ENCODE results near the gene GRB14. TPM values are rescaled to one million over a fixed set of nuclear protein-coding genes. Genes with fewer than 3 reads are reported as not detected.

GRB14 gene
- polyA plus RNA-seq, 1 of the 3 experiments (the other 2 are of a cell fraction): 3.9 TPM

GRCh38 chr2:164651361-164651760 is 30.1 kb upstream of the GRB14 start:
- POLR2A ChIA-PET: no interaction called here
- DNase-seq: no peak
- no peaks in the 10 kb centered on the region; a peak in 1 of 4 replicates for H3K4me1 ChIP-seq (ENCODE audit: control insufficient read depth in 1 of 2, insufficient read depth in 2 of 2, low read depth in 1 of 2, low read length in 1 of 2)
- no peak overlapping the region for H2AFZ ChIP-seq (ENCODE audit: low read depth)
- no peak overlapping the region for H3K4me3 ChIP-seq (ENCODE audit: low read depth in 2 of 2, low read length in 1 of 2)
- H3K9me3 ChIP-seq: peaks cover 18% of the 10 kb centered on the region; the same call in 1 of the 2 replicates
- H3K9me2 ChIP-seq: no peaks in the 10 kb centered on the region
- no peaks in the 10 kb centered on the region for H3K27me3 ChIP-seq (ENCODE audit: insufficient read depth)
- H3K79me2 ChIP-seq (ENCODE audit: insufficient read depth): no peaks in the 10 kb centered on the region
- H3K4me2 ChIP-seq: no peak overlapping the region
- H3K27ac ChIP-seq (ENCODE audit: low read depth in 2 of 2, low read length in 1 of 2): no peak overlapping the region
- CTCF ChIA-PET: no interaction called here
- WGBS (ENCODE audit: low lambda C conversion rate): 100% methylated on average over 1 of the region's 1 CpG
- H3K9ac ChIP-seq: no peak overlapping the region
- H4K20me1 ChIP-seq (ENCODE audit: insufficient read depth): no peaks in the 10 kb centered on the region
- TF ChIP-seq, protein P1, sequence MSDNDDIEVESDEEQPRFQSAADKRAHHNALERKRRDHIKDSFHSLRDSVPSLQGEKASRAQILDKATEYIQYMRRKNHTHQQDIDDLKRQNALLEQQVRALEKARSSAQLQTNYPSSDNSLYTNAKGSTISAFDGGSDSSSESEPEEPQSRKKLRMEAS (IDR thresholded peaks at IDR 0.05; ENCODE audit: low read depth): no peak
- TF ChIP-seq TAF1 (IDR thresholded peaks at IDR 0.05; ENCODE audit: borderline replicate concordance, low read depth, low read length) (no peak), POLR2AphosphoS5 (IDR thresholded peaks at IDR 0.05; ENCODE audit: low read depth, low read length) (no peak), RCOR1 (IDR thresholded peaks at IDR 0.05; ENCODE audit: low read length) (no peak), FOXM1 (IDR thresholded peaks at IDR 0.05; ENCODE audit: low read depth) (no peak), TEAD4 (IDR thresholded peaks at IDR 0.05; ENCODE audit: borderline replicate concordance, insufficient read depth) (no peak), GABPA (IDR thresholded peaks at IDR 0.05; ENCODE audit: low read depth) (no peak)
- TF ChIP-seq, protein P2, sequence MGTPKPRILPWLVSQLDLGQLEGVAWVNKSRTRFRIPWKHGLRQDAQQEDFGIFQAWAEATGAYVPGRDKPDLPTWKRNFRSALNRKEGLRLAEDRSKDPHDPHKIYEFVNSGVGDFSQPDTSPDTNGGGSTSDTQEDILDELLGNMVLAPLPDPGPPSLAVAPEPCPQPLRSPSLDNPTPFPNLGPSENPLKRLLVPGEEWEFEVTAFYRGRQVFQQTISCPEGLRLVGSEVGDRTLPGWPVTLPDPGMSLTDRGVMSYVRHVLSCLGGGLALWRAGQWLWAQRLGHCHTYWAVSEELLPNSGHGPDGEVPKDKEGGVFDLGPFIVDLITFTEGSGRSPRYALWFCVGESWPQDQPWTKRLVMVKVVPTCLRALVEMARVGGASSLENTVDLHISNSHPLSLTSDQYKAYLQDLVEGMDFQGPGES (IDR thresholded peaks at IDR 0.05; ENCODE audit: low read depth, low read length): no peak
- TF ChIP-seq, protein P3, sequence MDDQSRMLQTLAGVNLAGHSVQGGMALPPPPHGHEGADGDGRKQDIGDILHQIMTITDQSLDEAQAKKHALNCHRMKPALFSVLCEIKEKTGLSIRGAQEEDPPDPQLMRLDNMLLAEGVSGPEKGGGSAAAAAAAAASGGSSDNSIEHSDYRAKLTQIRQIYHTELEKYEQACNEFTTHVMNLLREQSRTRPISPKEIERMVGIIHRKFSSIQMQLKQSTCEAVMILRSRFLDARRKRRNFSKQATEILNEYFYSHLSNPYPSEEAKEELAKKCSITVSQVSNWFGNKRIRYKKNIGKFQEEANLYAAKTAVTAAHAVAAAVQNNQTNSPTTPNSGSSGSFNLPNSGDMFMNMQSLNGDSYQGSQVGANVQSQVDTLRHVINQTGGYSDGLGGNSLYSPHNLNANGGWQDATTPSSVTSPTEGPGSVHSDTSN (IDR thresholded peaks at IDR 0.05): no peak
- no peaks in the 10 kb centered on the region for H3F3A ChIP-seq (replicated peaks; ENCODE audit: insufficient read depth)
- H3K36me3 ChIP-seq (replicated peaks in 1 of 2; ENCODE audit: control insufficient read depth in 1 of 2, insufficient read depth in 2 of 2, low read length in 1 of 2): no peaks in the 10 kb centered on the region

GRCh38 chr2:164644036-164644700 is 22.9 kb upstream of the GRB14 start:
- H3K36me3 ChIP-seq (replicated peaks in 1 of 2; ENCODE audit: control insufficient read depth in 1 of 2, insufficient read depth in 2 of 2, low read length in 1 of 2): no peaks in the 10 kb centered on the region
- no peak for DNase-seq
- no peak overlapping the region for H3K27ac ChIP-seq (ENCODE audit: low read depth in 2 of 2, low read length in 1 of 2)
- no peaks in the 10 kb centered on the region for H4K20me1 ChIP-seq (ENCODE audit: insufficient read depth)
- peaks cover 4% of the 10 kb centered on the region for H3F3A ChIP-seq (replicated peaks; ENCODE audit: insufficient read depth)
- H3K79me2 ChIP-seq (ENCODE audit: insufficient read depth): no peaks in the 10 kb centered on the region
- ChIA-PET POLR2A (no interaction called here), CTCF (interaction anchor here (0.6 to 1.3 kb wide), 3 partner anchors 17 to 1694 kb away, joined by 3 to 4 read pairs (median 4); no protein-coding TSS in a partner anchor)
- H3K9ac ChIP-seq: no peak overlapping the region
- H3K9me3 ChIP-seq: no peaks in the 10 kb centered on the region; the same call in 1 of the 2 replicates
- H3K4me3 ChIP-seq (ENCODE audit: low read depth in 2 of 2, low read length in 1 of 2): no peak overlapping the region
- H3K4me1 ChIP-seq (ENCODE audit: control insufficient read depth in 1 of 2, insufficient read depth in 2 of 2, low read depth in 1 of 2, low read length in 1 of 2): no peaks in the 10 kb centered on the region
- TF ChIP-seq RCOR1 (IDR thresholded peaks at IDR 0.05; ENCODE audit: low read length) (no peak), NFIC (IDR thresholded peaks at IDR 0.05; ENCODE audit: borderline replicate concordance) (no peak), FOXM1 (IDR thresholded peaks at IDR 0.05; ENCODE audit: low read depth) (no peak), POLR2AphosphoS5 (IDR thresholded peaks at IDR 0.05; ENCODE audit: low read depth, low read length) (no peak), USF2 (IDR thresholded peaks at IDR 0.05; ENCODE audit: borderline replicate concordance, low read depth, low read length) (no peak)
- TF ChIP-seq, protein P1 (IDR thresholded peaks at IDR 0.05; ENCODE audit: low read depth): no peak
- WGBS (ENCODE audit: low lambda C conversion rate): 95% methylated on average over 1 of the region's 1 CpG
- H3K9me2 ChIP-seq: no peaks in the 10 kb centered on the region
- H3K27me3 ChIP-seq (ENCODE audit: insufficient read depth): no peaks in the 10 kb centered on the region
- H2AFZ ChIP-seq (ENCODE audit: low read depth): no peak overlapping the region
- no peak overlapping the region for H3K4me2 ChIP-seq

Data from SK-N-SH (cell line).